Mesothelial cell of epicardium (in vitro differentiated cells): Measurements from ENCODE around the gene MED27. TPM values are rescaled to one million over a fixed set of nuclear protein-coding genes. Genes with fewer than 3 reads are reported as not detected.

Experiments used
- DNase-seq, 2 experiments: peaks; one replicate each; pipeline ENCODE4 v3.0.0; 2021; ENCODE audit warnings: low spot score in 2 of 2; ENCODE audit not compliant: unreplicated experiment in 2 of 2
- H3K27ac Mint-ChIP-seq: 2 replicates; pipeline ENCODE4 v1.8.0; 2021; ENCODE audit warnings: mixed read lengths
- H3K27me3 Mint-ChIP-seq: 2 replicates; pipeline ENCODE4 v1.8.0; 2021; ENCODE audit warnings: low read depth, mixed read lengths
- H3K36me3 Mint-ChIP-seq: 2 replicates; pipeline ENCODE4 v1.8.0; 2021; ENCODE audit warnings: mixed read lengths
- H3K4me1 Mint-ChIP-seq: 2 replicates; pipeline ENCODE4 v1.8.0; 2021; ENCODE audit warnings: mixed read lengths
- H3K4me3 Mint-ChIP-seq: 2 replicates; pipeline ENCODE4 v1.8.0; 2021; ENCODE audit warnings: mild to moderate bottlenecking, moderate library complexity, mixed read lengths
- H3K9me3 Mint-ChIP-seq: 2 replicates; pipeline ENCODE4 v1.8.0; 2021; ENCODE audit warnings: mixed read lengths
- CTCF ChIP-seq: fragments of 200-600 bp; sonication (generic); IDR thresholded peaks from one replicate; pipeline ENCODE4 v1.5.0; 2021; ENCODE audit warnings: antibody characterized with exemption; ENCODE audit not compliant: unreplicated experiment
- total RNA-seq: library from RNA; stranded (reverse); gene quantifications from 3 replicates; pipeline ENCODE4 v1.2.1, GENCODE V29; 2021

The MED27 gene
- total RNA-seq, 1 donor from 2014 or later, result 29.0 TPM

- H3K27ac Mint-ChIP-seq, result no peak overlapping the region
- no peak for DNase-seq
- TF ChIP-seq CTCF, result no peak
- H3K9me3 Mint-ChIP-seq, result no peaks in the 10 kb centered on the region
- H3K4me1 Mint-ChIP-seq, result peaks cover 6% of the 10 kb centered on the region
- no peaks in the 10 kb centered on the region for H3K36me3 Mint-ChIP-seq
- H3K27me3 Mint-ChIP-seq, result peaks cover 94% of the 10 kb centered on the region
- H3K4me3 Mint-ChIP-seq, result no peak overlapping the region
These were observed 45.1 kb upstream of the MED27 start for GRCh38 chr9:132124800-132125199.

- Mint-ChIP-seq H3K4me3 (no peak overlapping the region), H3K36me3 (no peaks in the 10 kb centered on the region), H3K27me3 (peaks cover 98% of the 10 kb centered on the region), H3K9me3 (no peaks in the 10 kb centered on the region), H3K4me1 (peaks cover 6% of the 10 kb centered on the region), H3K27ac (no peak overlapping the region)
- DNase-seq, result no peak
- no peak for TF ChIP-seq CTCF
These were observed 41.4 kb upstream of the MED27 start for GRCh38 chr9:132121021-132121420.

- H3K36me3 Mint-ChIP-seq, result no peaks in the 10 kb centered on the region
- H3K27ac Mint-ChIP-seq, result no peak overlapping the region
- no peak for DNase-seq
- peaks cover 85% of the 10 kb centered on the region for H3K27me3 Mint-ChIP-seq
- H3K4me1 Mint-ChIP-seq, result no peaks in the 10 kb centered on the region
- no peaks in the 10 kb centered on the region for H3K9me3 Mint-ChIP-seq
- no peak for TF ChIP-seq CTCF
- no peak overlapping the region for H3K4me3 Mint-ChIP-seq
These were observed 38.0 kb upstream of the MED27 start for GRCh38 chr9:132117694-132118093.

GRCh38 chr9:132116583-132116982 is 36.9 kb upstream of the MED27 start:
- TF ChIP-seq CTCF, result no peak
- H3K4me1 Mint-ChIP-seq, result no peaks in the 10 kb centered on the region

GRCh38 chr9:132114102-132114707 is 34.5 kb upstream of the MED27 start:
- no peaks in the 10 kb centered on the region for H3K4me1 Mint-ChIP-seq
- H3K27me3 Mint-ChIP-seq, result peaks cover 79% of the 10 kb centered on the region
- TF ChIP-seq CTCF, result no peak
- H3K4me3 Mint-ChIP-seq, result no peak overlapping the region
- no peaks in the 10 kb centered on the region for H3K9me3 Mint-ChIP-seq
- H3K36me3 Mint-ChIP-seq, result no peaks in the 10 kb centered on the region
- peak; percentile 84 to 93 for DNase-seq
- no peak overlapping the region for H3K27ac Mint-ChIP-seq

More at GRCh38 chr9:132116583-132116982, 36.9 kb upstream of the MED27 start:
- Mint-ChIP-seq H3K36me3 (no peaks in the 10 kb centered on the region), H3K9me3 (no peaks in the 10 kb centered on the region), H3K27me3 (peaks cover 84% of the 10 kb centered on the region), H3K4me3 (no peak overlapping the region), H3K27ac (no peak overlapping the region)
- no peak for DNase-seq

- Mint-ChIP-seq H3K36me3 (no peaks in the 10 kb centered on the region), H3K4me3 (no peak overlapping the region)
These were observed 29.6 kb upstream of the MED27 start for GRCh38 chr9:132109291-132109690.

More at GRCh38 chr9:132109291-132109690, 29.6 kb upstream of the MED27 start:
- no peak for DNase-seq
- TF ChIP-seq CTCF, result no peak
- Mint-ChIP-seq H3K9me3 (no peaks in the 10 kb centered on the region), H3K4me1 (no peaks in the 10 kb centered on the region), H3K27me3 (peaks cover 72% of the 10 kb centered on the region), H3K27ac (no peak overlapping the region)
